Measurements from ENCODE around the gene LY6G5B. TPM values are rescaled to one million over a fixed set of nuclear protein-coding genes. Genes with fewer than 3 reads are reported as not detected.

LY6G5B gene
- total RNA-seq, result 6.5 TPM
- long read RNA-seq, result 0 reads

- no peak for DNase-seq (ENCODE audit: low spot score)
- intact Hi-C loops (cut with DNase I), result no loop called here
Observed at GRCh38 chr6:31669676-31670075, at the start of gene LY6G5B. LY6G5B (plus strand) TSS chr6:31669976; CDS start chr6:31670951, 975 bp downstream.

- peak; percentile 96 for DNase-seq (ENCODE audit: low spot score)
- intact Hi-C loops (cut with DNase I), result loop anchor here (1.0 to 2.0 kb wide), 2 partner anchors 44 to 73 kb away; partner anchors contain the start of genes GPANK1 and NFKBIL1
Observed at GRCh38 chr6:31620586-31621319, 49.0 kb upstream of the LY6G5B start, which contains the start of gene PRRC2A. PRRC2A (plus strand) TSS chr6:31620715; CDS start chr6:31622790, 2,075 bp downstream.

- no peak for DNase-seq (ENCODE audit: low spot score)
- intact Hi-C loops (cut with DNase I), result loop anchor here (2.0 kb wide), 1 partner anchor 43 kb away; the partner anchor contains the start of gene GPANK1
Observed at GRCh38 chr6:31621320-31621939, 48.3 kb upstream of the LY6G5B start.

- no peak for DNase-seq (ENCODE audit: low spot score)
- intact Hi-C loops (cut with DNase I), result loop anchor here (2.0 kb wide), 1 partner anchor 43 kb away; the partner anchor contains the start of gene GPANK1
Observed at GRCh38 chr6:31621991-31622390, 47.8 kb upstream of the LY6G5B start.

GRCh38 chr6:31622684-31623091, 47.1 kb upstream of the LY6G5B start:
- no peak for DNase-seq (ENCODE audit: low spot score)
- intact Hi-C loops (cut with DNase I), result no loop called here

GRCh38 chr6:31624070-31624469, 45.7 kb upstream of the LY6G5B start:
- intact Hi-C loops (cut with DNase I), result no loop called here
- DNase-seq (ENCODE audit: low spot score), result no peak

- no peak for DNase-seq (ENCODE audit: low spot score)
- intact Hi-C loops (cut with DNase I), result no loop called here
Observed at GRCh38 chr6:31626952-31627351, 42.8 kb upstream of the LY6G5B start.

- DNase-seq (ENCODE audit: low spot score), result no peak
- intact Hi-C loops (cut with DNase I), result no loop called here
Observed at GRCh38 chr6:31627690-31628287, 42.0 kb upstream of the LY6G5B start.

- DNase-seq (ENCODE audit: low spot score), result no peak
Observed at GRCh38 chr6:31629014-31629413, 40.8 kb upstream of the LY6G5B start.

GRCh38 chr6:31630177-31630934, 39.4 kb upstream of the LY6G5B start:
- intact Hi-C loops (cut with DNase I), result no loop called here
- DNase-seq (ENCODE audit: low spot score), result no peak

More at GRCh38 chr6:31629014-31629413, 40.8 kb upstream of the LY6G5B start:
- intact Hi-C loops (cut with DNase I), result no loop called here

GRCh38 chr6:31631209-31631608, 38.6 kb upstream of the LY6G5B start:
- intact Hi-C loops (cut with DNase I), result no loop called here
- DNase-seq (ENCODE audit: low spot score), result no peak

GRCh38 chr6:31631681-31632278, 38.0 kb upstream of the LY6G5B start:
- DNase-seq (ENCODE audit: low spot score), result no peak
- intact Hi-C loops (cut with DNase I), result no loop called here

- no peak for DNase-seq (ENCODE audit: low spot score)
- intact Hi-C loops (cut with DNase I), result no loop called here
Observed at GRCh38 chr6:31632279-31632946, 37.4 kb upstream of the LY6G5B start.

GRCh38 chr6:31633447-31633846, 36.3 kb upstream of the LY6G5B start:
- no peak for DNase-seq (ENCODE audit: low spot score)
- intact Hi-C loops (cut with DNase I), result no loop called here

GRCh38 chr6:31634131-31634530, 35.6 kb upstream of the LY6G5B start:
- DNase-seq (ENCODE audit: low spot score), result no peak
- intact Hi-C loops (cut with DNase I), result no loop called here

GRCh38 chr6:31634969-31635575, 34.7 kb upstream of the LY6G5B start:
- intact Hi-C loops (cut with DNase I), result no loop called here
- DNase-seq (ENCODE audit: low spot score), result no peak

- DNase-seq (ENCODE audit: low spot score), result no peak
Observed at GRCh38 chr6:31636698-31637596, 32.8 kb upstream of the LY6G5B start.

More at GRCh38 chr6:31636698-31637596, 32.8 kb upstream of the LY6G5B start:
- intact Hi-C loops (cut with DNase I), result no loop called here
